ENCODE measurements around the gene ARMC12. TPM values are rescaled to one million over a fixed set of nuclear protein-coding genes. Genes with fewer than 3 reads are reported as not detected.

The ARMC12 gene
- total RNA-seq, 1 donor from 2014 or later: 0.52 TPM

GRCh38 chr6:35771343-35771627, 34.5 kb downstream of the ARMC12 start:
- Histone ChIP-seq H3K36me3 (ENCODE audit: control insufficient read depth in 3 of 3, insufficient read depth in 3 of 3, low read length in 3 of 3) (no peaks in the 10 kb centered on the region), H3K27me3 (ENCODE audit: control insufficient read depth in 3 of 3, insufficient read depth in 3 of 3, low read length in 3 of 3) (peaks cover 4 to 21% (median 13%) of the 10 kb centered on the region in 3 donors), H3K9me3 (ENCODE audit: control insufficient read depth in 3 of 3, low read length in 3 of 3) (no peaks in the 10 kb centered on the region), H3K4me1 (ENCODE audit: control insufficient read depth in 3 of 3, insufficient read depth in 3 of 3, low read length in 3 of 3) (no peaks in the 10 kb centered on the region), H3K9ac (ENCODE audit: low read depth in 1 of 3, low read length in 3 of 3) (no peak overlapping the region), H3K27ac (ENCODE audit: low read depth, low read length) (no peak overlapping the region), H3K4me3 (ENCODE audit: low read length in 3 of 3) (no peak overlapping the region)

GRCh38 chr6:35774116-35774794, 37.4 kb downstream of the ARMC12 start:
- Histone ChIP-seq H3K27me3 (ENCODE audit: control insufficient read depth in 3 of 3, insufficient read depth in 3 of 3, low read length in 3 of 3) (peaks cover 20 to 43% (median 22%) of the 10 kb centered on the region in 3 donors), H3K9ac (ENCODE audit: low read depth in 1 of 3, low read length in 3 of 3) (no peak overlapping the region), H3K27ac (ENCODE audit: low read depth, low read length) (no peak overlapping the region), H3K9me3 (ENCODE audit: control insufficient read depth in 3 of 3, low read length in 3 of 3) (no peaks in the 10 kb centered on the region), H3K36me3 (ENCODE audit: control insufficient read depth in 3 of 3, insufficient read depth in 3 of 3, low read length in 3 of 3) (no peaks in the 10 kb centered on the region), H3K4me1 (ENCODE audit: control insufficient read depth in 3 of 3, insufficient read depth in 3 of 3, low read length in 3 of 3) (no peaks in the 10 kb centered on the region), H3K4me3 (ENCODE audit: low read length in 3 of 3) (no peak overlapping the region)

GRCh38 chr6:35775031-35775430, 38.2 kb downstream of the ARMC12 start:
- H3K9ac ChIP-seq (ENCODE audit: low read depth in 1 of 3, low read length in 3 of 3): no peak overlapping the region
- no peak overlapping the region for H3K27ac ChIP-seq (ENCODE audit: low read depth, low read length)
- peaks cover 23 to 47% (median 26%) of the 10 kb centered on the region in 3 donors for H3K27me3 ChIP-seq (ENCODE audit: control insufficient read depth in 3 of 3, insufficient read depth in 3 of 3, low read length in 3 of 3)
- no peak overlapping the region for H3K4me3 ChIP-seq (ENCODE audit: low read length in 3 of 3)
- H3K4me1 ChIP-seq (ENCODE audit: control insufficient read depth in 3 of 3, insufficient read depth in 3 of 3, low read length in 3 of 3): no peaks in the 10 kb centered on the region
- no peaks in the 10 kb centered on the region for H3K36me3 ChIP-seq (ENCODE audit: control insufficient read depth in 3 of 3, insufficient read depth in 3 of 3, low read length in 3 of 3)
- no peaks in the 10 kb centered on the region for H3K9me3 ChIP-seq (ENCODE audit: control insufficient read depth in 3 of 3, low read length in 3 of 3)

GRCh38 chr6:35776364-35777215, 39.8 kb downstream of the ARMC12 start, which contains the start of gene CLPSL2:
Gene CLPSL2, plus strand, starts transcription at chr6:35776598. Its CDS starts 21 bp downstream, at chr6:35776619.
- H3K27ac ChIP-seq (ENCODE audit: low read depth, low read length): no peak within 1 kb of the TSS
- H3K27me3 ChIP-seq (ENCODE audit: control insufficient read depth in 3 of 3, insufficient read depth in 3 of 3, low read length in 3 of 3): peaks cover 24 to 50% (median 26%) of the 10 kb centered on the region in 3 donors
- no peaks in the 10 kb centered on the region for H3K36me3 ChIP-seq (ENCODE audit: control insufficient read depth in 3 of 3, insufficient read depth in 3 of 3, low read length in 3 of 3)
- no peaks in the 10 kb centered on the region for H3K9me3 ChIP-seq (ENCODE audit: control insufficient read depth in 3 of 3, low read length in 3 of 3)
- no peaks in the 10 kb centered on the region for H3K4me1 ChIP-seq (ENCODE audit: control insufficient read depth in 3 of 3, insufficient read depth in 3 of 3, low read length in 3 of 3)
- peak within 1 kb of the TSS; percentile 2 to 40 (median 13) for H3K4me3 ChIP-seq (ENCODE audit: low read length in 3 of 3)
- H3K9ac ChIP-seq (ENCODE audit: low read depth in 1 of 3, low read length in 3 of 3): no peak within 1 kb of the TSS

GRCh38 chr6:35777356-35778102, 40.7 kb downstream of the ARMC12 start:
- no peak overlapping the region for H3K27ac ChIP-seq (ENCODE audit: low read depth, low read length)
- no peaks in the 10 kb centered on the region for H3K9me3 ChIP-seq (ENCODE audit: control insufficient read depth in 3 of 3, low read length in 3 of 3)
- H3K36me3 ChIP-seq (ENCODE audit: control insufficient read depth in 3 of 3, insufficient read depth in 3 of 3, low read length in 3 of 3): no peaks in the 10 kb centered on the region
- H3K4me3 ChIP-seq (ENCODE audit: low read length in 3 of 3): no peak overlapping the region
- H3K4me1 ChIP-seq (ENCODE audit: control insufficient read depth in 3 of 3, insufficient read depth in 3 of 3, low read length in 3 of 3): no peaks in the 10 kb centered on the region
- peaks cover 24 to 51% (median 26%) of the 10 kb centered on the region in 3 donors for H3K27me3 ChIP-seq (ENCODE audit: control insufficient read depth in 3 of 3, insufficient read depth in 3 of 3, low read length in 3 of 3)
- no peak overlapping the region for H3K9ac ChIP-seq (ENCODE audit: low read depth in 1 of 3, low read length in 3 of 3)

- H3K4me3 ChIP-seq (ENCODE audit: low read length in 3 of 3): no peak overlapping the region
- peaks cover 24 to 51% (median 26%) of the 10 kb centered on the region in 3 donors for H3K27me3 ChIP-seq (ENCODE audit: control insufficient read depth in 3 of 3, insufficient read depth in 3 of 3, low read length in 3 of 3)
- no peak overlapping the region for H3K9ac ChIP-seq (ENCODE audit: low read depth in 1 of 3, low read length in 3 of 3)
- no peak overlapping the region for H3K27ac ChIP-seq (ENCODE audit: low read depth, low read length)
- H3K4me1 ChIP-seq (ENCODE audit: control insufficient read depth in 3 of 3, insufficient read depth in 3 of 3, low read length in 3 of 3): no peaks in the 10 kb centered on the region
- H3K9me3 ChIP-seq (ENCODE audit: control insufficient read depth in 3 of 3, low read length in 3 of 3): no peaks in the 10 kb centered on the region
- H3K36me3 ChIP-seq (ENCODE audit: control insufficient read depth in 3 of 3, insufficient read depth in 3 of 3, low read length in 3 of 3): no peaks in the 10 kb centered on the region
Observed at GRCh38 chr6:35778437-35778836, 41.6 kb downstream of the ARMC12 start.

- H3K27me3 ChIP-seq (ENCODE audit: control insufficient read depth in 3 of 3, insufficient read depth in 3 of 3, low read length in 3 of 3): peaks cover 25 to 54% (median 26%) of the 10 kb centered on the region in 3 donors
Observed at GRCh38 chr6:35780719-35781118, 43.9 kb downstream of the ARMC12 start, which contains the start of gene CLPSL1. Gene CLPSL1, plus strand, starts transcription at chr6:35781019. Its CDS starts 92 bp downstream, at chr6:35781111.

GRCh38 chr6:35781290-35781689, 44.5 kb downstream of the ARMC12 start:
- H3K36me3 ChIP-seq (ENCODE audit: control insufficient read depth in 3 of 3, insufficient read depth in 3 of 3, low read length in 3 of 3): no peaks in the 10 kb centered on the region
- peaks cover 24 to 53% (median 26%) of the 10 kb centered on the region in 3 donors for H3K27me3 ChIP-seq (ENCODE audit: control insufficient read depth in 3 of 3, insufficient read depth in 3 of 3, low read length in 3 of 3)

More at GRCh38 chr6:35780719-35781118, 43.9 kb downstream of the ARMC12 start, which contains the start of gene CLPSL1:
- no peak within 1 kb of the TSS for H3K9ac ChIP-seq (ENCODE audit: low read depth in 1 of 3, low read length in 3 of 3)
- no peak within 1 kb of the TSS for H3K4me3 ChIP-seq (ENCODE audit: low read length in 3 of 3)
- H3K27ac ChIP-seq (ENCODE audit: low read depth, low read length): no peak within 1 kb of the TSS
- no peaks in the 10 kb centered on the region for H3K36me3 ChIP-seq (ENCODE audit: control insufficient read depth in 3 of 3, insufficient read depth in 3 of 3, low read length in 3 of 3)
- no peaks in the 10 kb centered on the region for H3K4me1 ChIP-seq (ENCODE audit: control insufficient read depth in 3 of 3, insufficient read depth in 3 of 3, low read length in 3 of 3)
- H3K9me3 ChIP-seq (ENCODE audit: control insufficient read depth in 3 of 3, low read length in 3 of 3): no peaks in the 10 kb centered on the region

GRCh38 chr6:35782424-35782823, 45.6 kb downstream of the ARMC12 start:
- no peak overlapping the region for H3K9ac ChIP-seq (ENCODE audit: low read depth in 1 of 3, low read length in 3 of 3)
- peaks cover 26 to 54% (median 33%) of the 10 kb centered on the region in 3 donors for H3K27me3 ChIP-seq (ENCODE audit: control insufficient read depth in 3 of 3, insufficient read depth in 3 of 3, low read length in 3 of 3)
- no peaks in the 10 kb centered on the region for H3K36me3 ChIP-seq (ENCODE audit: control insufficient read depth in 3 of 3, insufficient read depth in 3 of 3, low read length in 3 of 3)
- H3K4me1 ChIP-seq (ENCODE audit: control insufficient read depth in 3 of 3, insufficient read depth in 3 of 3, low read length in 3 of 3): no peaks in the 10 kb centered on the region
- no peak overlapping the region for H3K27ac ChIP-seq (ENCODE audit: low read depth, low read length)
- no peak overlapping the region for H3K4me3 ChIP-seq (ENCODE audit: low read length in 3 of 3)
- H3K9me3 ChIP-seq (ENCODE audit: control insufficient read depth in 3 of 3, low read length in 3 of 3): no peaks in the 10 kb centered on the region

More at GRCh38 chr6:35781290-35781689, 44.5 kb downstream of the ARMC12 start:
- no peak overlapping the region for H3K9ac ChIP-seq (ENCODE audit: low read depth in 1 of 3, low read length in 3 of 3)
- no peak overlapping the region for H3K4me3 ChIP-seq (ENCODE audit: low read length in 3 of 3)
- no peak overlapping the region for H3K27ac ChIP-seq (ENCODE audit: low read depth, low read length)
- no peaks in the 10 kb centered on the region for H3K9me3 ChIP-seq (ENCODE audit: control insufficient read depth in 3 of 3, low read length in 3 of 3)
- no peaks in the 10 kb centered on the region for H3K4me1 ChIP-seq (ENCODE audit: control insufficient read depth in 3 of 3, insufficient read depth in 3 of 3, low read length in 3 of 3)

Data from skeletal muscle tissue (tissue), 4 donors.